Prostate gland (tissue), 2 donors: ENCODE data around the gene MYO9A.

ENCODE experiments used
- POLR2A ChIP-seq: fragments of 450-650 bp; IDR thresholded peaks from one replicate; pipeline ENCODE4 v1.6.1; 2016; ENCODE audit warnings: antibody characterized with exemption, mild to moderate bottlenecking
- POLR2AphosphoS5 ChIP-seq: sonication (generic); formaldehyde crosslinking; IDR thresholded peaks from one replicate; pipeline ENCODE4 v1.6.1; 2017; ENCODE audit warnings: antibody characterized with exemption
- TF ChIP-seq, protein P1 (sequence below), 4 experiments: fragments of 200-600 bp in 2 of 4; fragments of 450-650 bp in 2 of 4; sonication (generic) in 2 of 4; IDR thresholded peaks; 1 replicate in 3 of 4; 2 replicates in 1 of 4; pipeline ENCODE4 v1.5.1; 2016 to 2019; ENCODE audit warnings: antibody characterized with exemption in 4 of 4, mild to moderate bottlenecking in 2 of 4, moderate library complexity in 2 of 4

DNA sequence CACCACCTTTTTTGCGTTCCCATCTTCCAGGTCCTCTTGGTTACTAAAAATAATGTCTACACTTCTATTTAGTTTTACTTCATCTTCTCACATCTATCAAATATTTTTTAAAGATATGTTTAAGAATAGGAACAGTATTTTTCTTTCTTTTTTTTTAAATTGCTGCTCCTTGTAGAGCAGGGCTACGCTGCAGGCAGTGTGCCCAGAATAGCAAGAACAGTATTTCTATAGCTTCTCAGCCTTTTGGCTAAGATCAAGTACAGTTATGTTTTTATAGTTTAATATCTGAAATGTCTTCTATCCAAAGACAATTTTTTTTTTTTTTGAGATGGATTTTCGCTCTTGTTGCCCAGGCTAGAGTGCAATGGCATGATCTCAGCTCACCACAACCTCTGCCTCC lies 73.0 kb downstream of the MYO9A start:
- TF ChIP-seq, protein P1, sequence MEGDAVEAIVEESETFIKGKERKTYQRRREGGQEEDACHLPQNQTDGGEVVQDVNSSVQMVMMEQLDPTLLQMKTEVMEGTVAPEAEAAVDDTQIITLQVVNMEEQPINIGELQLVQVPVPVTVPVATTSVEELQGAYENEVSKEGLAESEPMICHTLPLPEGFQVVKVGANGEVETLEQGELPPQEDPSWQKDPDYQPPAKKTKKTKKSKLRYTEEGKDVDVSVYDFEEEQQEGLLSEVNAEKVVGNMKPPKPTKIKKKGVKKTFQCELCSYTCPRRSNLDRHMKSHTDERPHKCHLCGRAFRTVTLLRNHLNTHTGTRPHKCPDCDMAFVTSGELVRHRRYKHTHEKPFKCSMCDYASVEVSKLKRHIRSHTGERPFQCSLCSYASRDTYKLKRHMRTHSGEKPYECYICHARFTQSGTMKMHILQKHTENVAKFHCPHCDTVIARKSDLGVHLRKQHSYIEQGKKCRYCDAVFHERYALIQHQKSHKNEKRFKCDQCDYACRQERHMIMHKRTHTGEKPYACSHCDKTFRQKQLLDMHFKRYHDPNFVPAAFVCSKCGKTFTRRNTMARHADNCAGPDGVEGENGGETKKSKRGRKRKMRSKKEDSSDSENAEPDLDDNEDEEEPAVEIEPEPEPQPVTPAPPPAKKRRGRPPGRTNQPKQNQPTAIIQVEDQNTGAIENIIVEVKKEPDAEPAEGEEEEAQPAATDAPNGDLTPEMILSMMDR (IDR thresholded peaks at IDR 0.05): no peak
- TF ChIP-seq POLR2A: no peak
- TF ChIP-seq POLR2AphosphoS5: no peak
